ENCODE results near the gene TSR3.

DNA sequence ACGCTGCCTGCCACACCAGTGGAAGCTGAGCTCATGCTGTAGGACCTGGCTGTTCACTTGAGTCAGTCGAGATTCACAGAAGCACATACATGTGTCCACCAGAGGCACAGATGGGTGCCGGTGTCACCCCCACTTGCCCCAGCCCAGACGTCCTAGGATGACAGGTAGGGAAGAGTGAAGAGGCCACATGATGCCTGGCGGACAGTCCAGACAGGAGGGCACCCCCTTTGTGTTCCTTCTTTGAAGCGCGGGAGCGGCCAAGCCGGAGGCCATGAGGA, 33.5 kb downstream of the TSR3 start:
- no peak for TF ChIP-seq POLR2A (IDR thresholded peaks at IDR 0.05)
- TF ChIP-seq, protein P1, sequence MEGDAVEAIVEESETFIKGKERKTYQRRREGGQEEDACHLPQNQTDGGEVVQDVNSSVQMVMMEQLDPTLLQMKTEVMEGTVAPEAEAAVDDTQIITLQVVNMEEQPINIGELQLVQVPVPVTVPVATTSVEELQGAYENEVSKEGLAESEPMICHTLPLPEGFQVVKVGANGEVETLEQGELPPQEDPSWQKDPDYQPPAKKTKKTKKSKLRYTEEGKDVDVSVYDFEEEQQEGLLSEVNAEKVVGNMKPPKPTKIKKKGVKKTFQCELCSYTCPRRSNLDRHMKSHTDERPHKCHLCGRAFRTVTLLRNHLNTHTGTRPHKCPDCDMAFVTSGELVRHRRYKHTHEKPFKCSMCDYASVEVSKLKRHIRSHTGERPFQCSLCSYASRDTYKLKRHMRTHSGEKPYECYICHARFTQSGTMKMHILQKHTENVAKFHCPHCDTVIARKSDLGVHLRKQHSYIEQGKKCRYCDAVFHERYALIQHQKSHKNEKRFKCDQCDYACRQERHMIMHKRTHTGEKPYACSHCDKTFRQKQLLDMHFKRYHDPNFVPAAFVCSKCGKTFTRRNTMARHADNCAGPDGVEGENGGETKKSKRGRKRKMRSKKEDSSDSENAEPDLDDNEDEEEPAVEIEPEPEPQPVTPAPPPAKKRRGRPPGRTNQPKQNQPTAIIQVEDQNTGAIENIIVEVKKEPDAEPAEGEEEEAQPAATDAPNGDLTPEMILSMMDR (IDR thresholded peaks at IDR 0.05): no peak

Data from heart left ventricle (tissue), 13 donors.